GM19035 (cell line): ENCODE results near the gene SMAD1.
"Not testable (repeated sequence)": the region's sequence is repeated elsewhere in the genome, so short reads cannot be mapped to it uniquely, and the experiment has no call there.

ENCODE experiments used
- ATAC-seq: cut with Tn5 transposase; IDR thresholded peaks from one replicate; pipeline ENCODE4 v1.9.1; 2021; ENCODE audit not compliant: unreplicated experiment

Gene SMAD1

GRCh38 chr4:145554691-145555090 is 73.0 kb downstream of the SMAD1 start:
- ATAC-seq = no peak

- no peak for ATAC-seq
Observed at GRCh38 chr4:145557720-145558119, 76.1 kb downstream of the SMAD1 start.

GRCh38 chr4:145563293-145563985 is 81.8 kb downstream of the SMAD1 start:
- no peak for ATAC-seq

GRCh38 chr4:145564540-145564939 is 82.9 kb downstream of the SMAD1 start:
- no peak for ATAC-seq

DNA sequence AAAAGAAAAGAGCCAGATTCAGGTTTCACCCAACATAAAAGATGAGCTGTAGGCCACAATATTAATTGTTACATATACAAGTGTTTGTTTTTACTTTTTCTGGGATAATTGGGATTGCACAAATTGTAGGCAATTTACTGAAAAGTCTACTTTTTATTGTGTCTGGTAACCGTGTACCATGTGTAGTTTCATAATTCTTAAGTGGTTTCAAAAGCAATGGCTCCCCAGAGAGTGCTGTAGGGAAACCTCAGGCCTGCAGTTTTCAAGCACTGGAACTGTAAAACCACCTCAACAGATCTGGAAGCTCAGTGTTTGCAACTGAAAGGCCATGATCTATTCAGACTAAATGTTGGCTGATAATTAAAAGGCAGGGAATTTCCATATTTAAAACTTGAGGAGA is 83.7 kb downstream of the SMAD1 start:
- no peak for ATAC-seq

- no peak for ATAC-seq
Observed at GRCh38 chr4:145566086-145566708, 84.5 kb downstream of the SMAD1 start.

DNA sequence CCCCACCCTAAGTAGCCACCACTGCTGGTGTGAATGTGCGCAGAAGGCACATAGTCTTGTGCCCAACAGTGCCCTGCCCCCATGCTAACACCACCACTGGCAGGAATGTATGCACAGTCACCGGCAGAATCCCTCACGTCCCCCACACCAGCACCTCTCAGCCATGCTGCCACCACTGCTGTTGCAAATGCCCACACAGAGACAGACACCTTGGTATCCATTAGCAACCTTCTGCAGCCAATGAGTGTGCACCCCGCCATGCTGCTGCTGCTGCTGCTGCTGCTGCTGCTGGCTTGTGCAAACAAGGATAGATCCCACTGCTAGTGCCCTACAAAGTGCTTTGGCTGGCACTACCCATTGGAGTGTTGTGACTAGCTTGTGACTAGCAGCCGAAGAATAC is 85.1 kb downstream of the SMAD1 start:
- ATAC-seq = no peak

GRCh38 chr4:145567516-145567915 is 85.9 kb downstream of the SMAD1 start:
- ATAC-seq = no peak

DNA sequence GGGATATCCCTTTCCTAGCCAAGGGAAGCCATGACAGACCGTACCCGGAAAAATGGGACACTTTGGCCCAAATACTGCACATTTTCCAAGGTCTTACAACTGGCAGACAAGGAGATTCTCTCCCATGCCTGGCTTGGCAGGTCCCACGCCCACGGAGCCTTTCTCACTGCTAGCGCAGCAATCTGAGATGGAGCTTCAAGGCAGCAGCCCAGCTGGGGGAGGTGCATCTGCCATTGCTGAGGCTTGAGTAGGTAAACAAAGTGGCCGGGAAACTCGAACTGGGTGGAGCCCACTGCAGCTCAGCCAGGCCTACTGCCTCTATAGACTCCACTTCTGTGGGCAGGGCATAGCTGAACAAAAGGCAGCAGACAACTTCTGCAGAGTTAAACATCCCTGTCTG is 92.9 kb downstream of the SMAD1 start:
- ATAC-seq = not testable (repeated sequence)

DNA sequence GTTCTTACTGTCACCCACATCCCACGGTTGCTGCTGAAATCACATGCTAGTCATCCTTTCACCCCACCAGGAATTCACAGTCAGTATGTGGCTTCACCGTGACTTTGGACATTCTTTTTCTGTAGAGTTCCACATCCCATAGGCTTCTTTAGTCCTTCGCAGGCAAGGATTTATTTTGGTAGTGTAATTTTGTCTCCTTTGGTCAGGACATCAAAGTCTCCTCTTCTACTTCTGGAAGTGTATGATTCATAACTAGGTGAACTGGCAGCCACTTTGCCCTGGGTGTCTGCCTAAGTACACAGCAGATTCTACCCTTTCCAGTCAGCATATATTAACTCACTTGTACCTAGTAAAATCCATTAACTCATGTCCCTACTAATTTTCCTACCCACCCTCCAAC is 99.3 kb downstream of the SMAD1 start:
- ATAC-seq = no peak

- ATAC-seq = no peak
Observed at GRCh38 chr4:145583191-145584055, 101.8 kb downstream of the SMAD1 start.

DNA sequence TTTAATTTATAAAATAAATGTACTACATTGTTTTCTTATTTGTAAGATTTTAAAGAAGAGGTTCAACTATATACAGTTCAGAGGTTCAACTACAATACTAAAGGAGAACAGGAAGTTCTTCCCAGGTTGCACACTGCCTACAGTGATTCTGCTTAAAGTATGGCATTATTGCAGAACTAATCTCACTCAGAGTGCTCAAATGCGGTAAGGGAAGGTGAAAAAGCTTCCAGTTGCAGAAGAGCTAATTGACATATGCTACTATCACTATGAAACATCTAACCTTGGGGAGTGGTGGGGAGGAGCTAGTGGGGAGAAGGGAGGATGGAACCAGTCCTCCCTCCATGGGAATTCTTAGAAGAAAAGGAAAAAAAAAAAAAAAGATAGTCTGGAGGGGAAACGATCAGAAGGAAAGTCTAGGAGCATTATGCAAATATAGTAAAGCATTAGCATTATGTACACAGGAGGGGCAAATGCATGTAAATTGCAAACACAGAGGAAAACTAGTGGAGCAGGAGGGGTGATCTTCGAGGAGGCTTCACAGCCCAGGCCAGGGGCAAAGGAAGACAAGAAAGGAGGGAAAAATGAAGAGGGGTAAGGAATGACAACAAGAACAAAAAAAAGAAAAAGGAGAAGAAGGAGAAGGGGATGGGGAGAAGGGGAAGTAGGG is 105.6 kb downstream of the SMAD1 start:
- ATAC-seq = no peak

DNA sequence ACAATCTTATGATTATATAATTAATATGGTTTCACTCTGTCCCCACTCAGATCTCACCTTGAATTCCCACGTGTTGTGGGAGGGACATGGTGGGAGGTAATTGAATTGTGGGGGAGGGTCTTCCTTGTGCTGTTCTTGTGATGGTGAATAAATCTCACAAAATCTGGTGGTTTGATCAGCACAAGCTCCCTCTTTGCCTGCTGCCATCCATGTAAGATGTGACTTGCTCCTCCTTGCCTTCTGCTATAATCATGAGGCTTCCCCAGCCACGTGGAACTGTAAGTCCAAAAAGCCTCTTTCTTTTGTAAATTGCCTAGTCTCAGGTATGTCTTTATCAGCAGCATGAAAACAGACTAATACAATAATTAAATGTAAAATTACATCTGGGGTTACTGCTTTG is 107.7 kb downstream of the SMAD1 start:
- not testable (repeated sequence) for ATAC-seq

- no peak for ATAC-seq
Observed at GRCh38 chr4:145589916-145590702, 108.5 kb downstream of the SMAD1 start.

GRCh38 chr4:145602129-145602760 is 120.6 kb downstream of the SMAD1 start:
- no peak for ATAC-seq

GRCh38 chr4:145605941-145606340 is 124.3 kb downstream of the SMAD1 start:
- ATAC-seq = no peak
